Endothelial cell of umbilical vein (primary cell): Measurements from ENCODE around the gene ADGRD1. TPM values are rescaled to one million over a fixed set of nuclear protein-coding genes. Genes with fewer than 3 reads are reported as not detected.

Experiments used
- BruUV-seq: library from RNA; stranded (reverse); fragments of 400-500 nt; replicated peaks from 2 replicates; lab custom pipeline; 2021; lab: Mats Ljungman, UMichigan
- CTCF ChIA-PET: fragments of 300-600, 350-600 bp; sonication (Branson Sonifier 250); formaldehyde crosslinking; loops from one replicate; lab custom pipeline; 2021; ENCODE audit warnings: antibody characterized with exemption, inconsistent platforms; lab: Charles Lee
- POLR2A ChIA-PET: fragments of 300-600, 350-600 bp; sonication (Branson Sonifier 250); formaldehyde crosslinking; loops from one replicate; lab custom pipeline; 2021; ENCODE audit warnings: antibody characterized with exemption, inconsistent platforms; lab: Charles Lee
- DNase-seq: peaks from one replicate; pipeline ENCODE4 v3.0.0-alpha.2; 2011; ENCODE audit warnings: low read depth, low spot score
- FAIRE-seq: peaks from 2 replicates; lab custom pipeline; 2011; peaks lifted over from hg19 to GRCh38; lab: Jason Lieb, UNC
- H2AFZ ChIP-seq: 2 replicates; pipeline ENCODE4 v1.6.0; 2012; ENCODE audit warnings: low read depth, low read length, control low read depth, inconsistent platforms
- H3K27ac ChIP-seq: 2 replicates; pipeline ENCODE4 v1.5.1; 2011; ENCODE audit warnings: low read depth, mild to moderate bottlenecking, control low read depth, low read length, moderate library complexity; ENCODE audit not compliant: insufficient read depth
- H3K27me3 ChIP-seq, 2 experiments: 2 replicates each; pipeline versions ENCODE4 v1.6.0 to v1.6.1; 2011; ENCODE audit warnings: low read length in 2 of 2, mixed read lengths in 1 of 2; ENCODE audit not compliant: control insufficient read depth in 2 of 2, insufficient read depth in 2 of 2
- H3K36me3 ChIP-seq, 2 experiments: 2 replicates in 1 of 2; 3 replicates in 1 of 2; pipeline ENCODE4 v1.5.1; 2011; ENCODE audit warnings: low read length in 2 of 2, mild to moderate bottlenecking in 1 of 2, moderate library complexity in 1 of 2; ENCODE audit not compliant: control insufficient read depth in 2 of 2, insufficient read depth in 2 of 2; ENCODE audit errors: extremely low read depth in 1 of 2
- H3K4me1 ChIP-seq: 3 replicates; pipeline ENCODE4 v1.5.1; 2011; ENCODE audit warnings: mild to moderate bottlenecking, low read length; ENCODE audit not compliant: control insufficient read depth, insufficient read depth; ENCODE audit errors: extremely low read depth
- H3K4me2 ChIP-seq: 2 replicates; pipeline ENCODE4 v1.6.1; 2011; ENCODE audit warnings: low read length, control low read depth, mixed read lengths; ENCODE audit not compliant: insufficient read depth
- H3K4me3 ChIP-seq, 3 experiments: fragments of 200-600 bp in 1 of 3; sonication (generic), shearing (Covaris generic) in 1 of 3; replicated peaks in 1 of 3; 2 replicates each; pipeline ENCODE4 v1.5.1; 2011 to 2016; ENCODE audit warnings: control low read depth in 3 of 3, low read length in 3 of 3, mild to moderate bottlenecking in 2 of 3, inconsistent platforms in 1 of 3, low read depth in 1 of 3, moderate library complexity in 1 of 3; ENCODE audit not compliant: insufficient read depth in 1 of 3
- H3K79me2 ChIP-seq: 2 replicates; pipeline ENCODE4 v1.6.0; 2012; ENCODE audit warnings: low read length, inconsistent platforms; ENCODE audit not compliant: control insufficient read depth, insufficient read depth
- H3K9ac ChIP-seq: replicated peaks from 2 replicates; pipeline ENCODE3; 2011; ENCODE audit warnings: low read length, control low read depth; ENCODE audit not compliant: insufficient read depth; ENCODE audit errors: extremely low read depth
- H3K9me1 ChIP-seq: replicated peaks from 3 replicates; pipeline ENCODE4 v1.6.0; 2011; ENCODE audit warnings: mild to moderate bottlenecking, low read length; ENCODE audit not compliant: control insufficient read depth, insufficient read depth; ENCODE audit errors: extremely low read depth
- H3K9me3 ChIP-seq: replicated peaks from 2 replicates; pipeline ENCODE4 v1.5.1; 2012; ENCODE audit warnings: low read length, inconsistent platforms; ENCODE audit not compliant: control insufficient read depth, insufficient read depth
- H4K20me1 ChIP-seq: replicated peaks from 2 replicates; pipeline ENCODE3; 2011; ENCODE audit warnings: mild to moderate bottlenecking, low read length; ENCODE audit not compliant: control insufficient read depth, insufficient read depth; ENCODE audit errors: extremely low read depth
- CTCF ChIP-seq, 2 donors: IDR thresholded peaks; 1 replicate in 1 of 2; 2 replicates in 1 of 2; pipeline ENCODE4 v1.5.1; 2011; ENCODE audit warnings: low read length in 2 of 2, mild to moderate bottlenecking in 2 of 2, moderate library complexity in 2 of 2, control low read depth in 1 of 2, inconsistent platforms in 1 of 2, low read depth in 1 of 2; ENCODE audit not compliant: insufficient read depth in 1 of 2; ENCODE audit errors: extremely low read depth in 1 of 2
- EZH2 ChIP-seq: IDR thresholded peaks from 2 replicates; pipeline ENCODE4 v1.6.1; 2012; ENCODE audit warnings: borderline replicate concordance, low read depth, mild to moderate bottlenecking, moderate library complexity, low read length, inconsistent platforms; ENCODE audit not compliant: severe bottlenecking
- FOS ChIP-seq: IDR thresholded peaks from 2 replicates; pipeline ENCODE4 v1.6.1; 2011; ENCODE audit warnings: mild to moderate bottlenecking, low read length, moderate library complexity, borderline replicate concordance; ENCODE audit not compliant: insufficient read depth
- GATA2 ChIP-seq: IDR thresholded peaks from 2 replicates; pipeline ENCODE4 v1.7.0; 2011; ENCODE audit warnings: low read depth, mild to moderate bottlenecking, moderate library complexity, mixed read lengths, low read length; ENCODE audit not compliant: insufficient read length, insufficient read depth
- JUN ChIP-seq: IDR thresholded peaks from 2 replicates; pipeline ENCODE4 v1.6.1; 2011; ENCODE audit warnings: borderline replicate concordance, low read depth; ENCODE audit not compliant: insufficient read length, insufficient read depth
- MAX ChIP-seq: IDR thresholded peaks from 2 replicates; pipeline ENCODE4 v1.6.1; 2011; ENCODE audit not compliant: insufficient read depth, insufficient read length
- MYC ChIP-seq: IDR thresholded peaks from one replicate; pipeline ENCODE4 v1.6.1; 2011; ENCODE audit warnings: mild to moderate bottlenecking, low read depth, low read length
- POLR2A ChIP-seq: IDR thresholded peaks from 2 replicates; pipeline ENCODE4 v1.6.1; 2012; ENCODE audit warnings: low read depth, mild to moderate bottlenecking, control low read depth, low read length
- POLR2AphosphoS5 ChIP-seq: IDR thresholded peaks from 2 replicates; pipeline ENCODE4 v1.6.1; 2012; ENCODE audit warnings: low read depth, mild to moderate bottlenecking, control low read depth, low read length, moderate library complexity; ENCODE audit not compliant: insufficient read depth
- dilution Hi-C: fragments of 300-500 bp; cut with MboI; formaldehyde crosslinking; loops from one replicate; pipeline ENCODE4 v1.15.0; 2019; ENCODE audit warnings: low sequenced_read_pairs; ENCODE audit not compliant: extremely low pct_ligation_motif_present
- intact Hi-C: fragments of 100-400 bp; cut with micrococcal nuclease; formaldehyde crosslinking; loops from one replicate; pipeline ENCODE4 v1.10.0; 2022
- polyA plus RNA-seq, 4 experiments: library from polyadenylated mRNA; depleted of rRNA in 3 of 4; stranded (reverse) in 3 of 4; unstranded in 1 of 4; fragments of >200 nt; gene quantifications; 2 replicates each; pipeline versions ENCODE4 v1.2.1 to v1.2.3, GENCODE V29; 2011 to 2012; ENCODE audit warnings: missing spikeins in 1 of 4
- total RNA-seq: library from RNA; stranded (reverse); gene quantifications from 2 replicates; pipeline ENCODE4 v1.2.3, GENCODE V29; 2021

ADGRD1 gene
- total and polyA plus RNA-seq, 2 donors (not counting 3 experiments of a cell fraction or from before 2014, with no cell fraction given), result 0.07 TPM; not detected in 1

- no peaks in the 10 kb centered on the region for H3K9me1 ChIP-seq
- no peaks in the 10 kb centered on the region for H3K9me3 ChIP-seq
- no peaks in the 10 kb centered on the region for H3K79me2 ChIP-seq
- TF ChIP-seq POLR2A (no peak), GATA2 (no peak), CTCF (IDR thresholded peaks at IDR 0.05; ENCODE audit: extremely low read depth in 1 of 2, insufficient read depth in 1 of 2, low read depth in 1 of 2, low read length in 2 of 2) (no peak), EZH2 (no peak), JUN (no peak), FOS (no peak), MYC (no peak), POLR2AphosphoS5 (no peak), MAX (no peak)
- intact Hi-C loops, result no loop called here
- H3K27me3 ChIP-seq, result no peaks in the 10 kb centered on the region
- dilution Hi-C loops, result no loop called here
- H3K4me2 ChIP-seq, result no peak overlapping the region
- POLR2A ChIA-PET, result no interaction called here
- FAIRE-seq, result no peak
- no peak overlapping the region for H3K9ac ChIP-seq
- no peak overlapping the region for H3K4me3 ChIP-seq
- H3K4me1 ChIP-seq, result no peaks in the 10 kb centered on the region
- no peaks in the 10 kb centered on the region for H3K36me3 ChIP-seq
- CTCF ChIA-PET, result no interaction called here
- no peak overlapping the region for H2AFZ ChIP-seq
- no peak overlapping the region for H3K27ac ChIP-seq
- H4K20me1 ChIP-seq, result no peaks in the 10 kb centered on the region
- DNase-seq, result no peak
- no TSS peak for BruUV-seq
Measured at GRCh38 chr12:130911933-130912332, 41.8 kb upstream of the ADGRD1 start.
